Activated effector memory CD4-positive, alpha-beta T cell treated with Interleukin-2 at 50 U/mL for 16 hours (primary cell): Measurements from ENCODE around the gene AFMID.
"Not testable (repeated sequence)": the region's sequence is repeated elsewhere in the genome, so short reads cannot be mapped to it uniquely, and the experiment has no call there.

Source experiments
- DNase-seq: peaks from one replicate; pipeline ENCODE4 v3.0.0-alpha.2; 2020

AFMID gene

DNA sequence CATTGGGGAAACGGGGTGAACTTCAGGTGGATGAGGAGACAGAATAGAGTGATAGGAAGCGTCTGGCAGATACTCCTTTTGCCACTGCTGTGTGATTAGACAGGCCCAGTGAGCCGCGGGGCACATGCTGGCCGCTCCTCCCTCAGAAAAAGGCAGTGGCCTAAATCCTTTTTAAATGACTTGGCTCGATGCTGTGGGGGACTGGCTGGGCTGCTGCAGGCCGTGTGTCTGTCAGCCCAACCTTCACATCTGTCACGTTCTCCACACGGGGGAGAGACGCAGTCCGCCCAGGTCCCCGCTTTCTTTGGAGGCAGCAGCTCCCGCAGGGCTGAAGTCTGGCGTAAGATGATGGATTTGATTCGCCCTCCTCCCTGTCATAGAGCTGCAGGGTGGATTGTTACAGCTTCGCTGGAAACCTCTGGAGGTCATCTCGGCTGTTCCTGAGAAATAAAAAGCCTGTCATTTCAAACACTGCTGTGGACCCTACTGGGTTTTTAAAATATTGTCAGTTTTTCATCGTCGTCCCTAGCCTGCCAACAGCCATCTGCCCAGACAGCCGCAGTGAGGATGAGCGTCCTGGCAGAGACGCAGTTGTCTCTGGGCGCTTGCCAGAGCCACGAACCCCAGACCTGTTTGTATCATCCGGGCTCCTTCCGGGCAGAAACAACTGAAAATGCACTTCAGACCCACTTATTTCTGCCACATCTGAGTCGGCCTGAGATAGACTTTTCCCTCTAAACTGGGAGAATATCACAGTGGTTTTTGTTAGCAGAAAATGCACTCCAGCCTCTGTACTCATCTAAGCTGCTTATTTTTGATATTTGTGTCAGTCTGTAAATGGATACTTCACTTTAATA is 37.3 kb downstream of the AFMID start:
- DNase-seq: no peak

DNA sequence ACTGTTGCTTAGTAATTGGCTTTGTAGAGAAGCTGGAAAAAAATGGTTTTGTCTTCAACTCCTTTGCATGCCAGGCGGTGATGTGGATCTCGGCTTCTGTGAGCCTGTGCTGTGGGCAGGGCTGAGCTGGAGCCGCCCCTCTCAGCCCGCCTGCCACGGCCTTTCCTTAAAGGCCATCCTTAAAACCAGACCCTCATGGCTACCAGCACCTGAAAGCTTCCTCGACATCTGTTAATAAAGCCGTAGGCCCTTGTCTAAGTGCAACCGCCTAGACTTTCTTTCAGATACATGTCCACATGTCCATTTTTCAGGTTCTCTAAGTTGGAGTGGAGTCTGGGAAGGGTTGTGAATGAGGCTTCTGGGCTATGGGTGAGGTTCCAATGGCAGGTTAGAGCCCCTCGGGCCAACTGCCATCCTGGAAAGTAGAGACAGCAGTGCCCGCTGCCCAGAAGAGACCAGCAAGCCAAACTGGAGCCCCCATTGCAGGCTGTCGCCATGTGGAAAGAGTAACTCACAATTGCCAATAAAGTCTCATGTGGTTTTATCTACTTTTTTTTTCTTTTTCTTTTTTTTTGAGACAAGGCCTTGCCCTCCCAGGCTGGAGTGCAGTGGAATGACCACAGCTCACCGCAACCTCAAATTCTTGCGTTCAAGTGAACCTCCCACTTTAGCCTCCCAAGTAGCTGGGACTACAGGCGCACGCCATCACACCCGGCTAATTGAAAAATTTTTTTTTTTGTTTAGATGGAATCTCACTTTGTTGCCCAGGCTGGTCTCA is 38.1 kb downstream of the AFMID start:
- DNase-seq: no peak

DNA sequence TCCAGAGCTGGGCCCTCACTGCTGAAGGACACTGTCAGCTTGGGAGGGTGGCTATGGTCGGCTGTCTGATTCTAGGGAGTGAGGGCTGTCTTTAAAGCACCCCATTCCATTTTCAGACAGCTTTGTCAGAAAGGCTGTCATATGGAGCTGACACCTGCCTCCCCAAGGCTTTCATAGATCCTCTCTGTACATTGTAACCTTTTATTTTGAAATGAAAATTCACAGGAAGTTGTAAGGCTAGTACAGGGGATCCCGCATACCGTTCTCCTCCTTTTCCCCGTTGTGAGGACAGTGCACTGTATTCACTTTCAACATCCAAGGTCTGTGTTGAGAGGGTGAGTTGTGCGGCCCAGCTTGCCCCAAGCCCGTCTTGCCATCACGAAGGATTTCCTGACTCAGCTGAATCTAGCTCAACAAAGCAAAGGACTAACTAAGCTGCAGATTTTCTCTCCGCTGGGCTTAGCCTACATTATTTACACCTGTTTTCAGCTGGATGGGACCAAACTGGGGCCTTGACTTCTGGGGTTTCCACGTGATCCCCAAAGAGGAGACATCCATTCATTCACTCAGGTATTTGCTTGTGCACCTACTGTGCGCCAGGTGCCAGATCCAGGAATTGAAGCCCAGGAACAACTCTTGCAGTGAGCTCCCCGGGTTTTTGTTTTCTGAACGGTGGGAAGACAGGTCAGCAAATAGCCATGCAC is 39.0 kb downstream of the AFMID start:
- no peak for DNase-seq

DNA sequence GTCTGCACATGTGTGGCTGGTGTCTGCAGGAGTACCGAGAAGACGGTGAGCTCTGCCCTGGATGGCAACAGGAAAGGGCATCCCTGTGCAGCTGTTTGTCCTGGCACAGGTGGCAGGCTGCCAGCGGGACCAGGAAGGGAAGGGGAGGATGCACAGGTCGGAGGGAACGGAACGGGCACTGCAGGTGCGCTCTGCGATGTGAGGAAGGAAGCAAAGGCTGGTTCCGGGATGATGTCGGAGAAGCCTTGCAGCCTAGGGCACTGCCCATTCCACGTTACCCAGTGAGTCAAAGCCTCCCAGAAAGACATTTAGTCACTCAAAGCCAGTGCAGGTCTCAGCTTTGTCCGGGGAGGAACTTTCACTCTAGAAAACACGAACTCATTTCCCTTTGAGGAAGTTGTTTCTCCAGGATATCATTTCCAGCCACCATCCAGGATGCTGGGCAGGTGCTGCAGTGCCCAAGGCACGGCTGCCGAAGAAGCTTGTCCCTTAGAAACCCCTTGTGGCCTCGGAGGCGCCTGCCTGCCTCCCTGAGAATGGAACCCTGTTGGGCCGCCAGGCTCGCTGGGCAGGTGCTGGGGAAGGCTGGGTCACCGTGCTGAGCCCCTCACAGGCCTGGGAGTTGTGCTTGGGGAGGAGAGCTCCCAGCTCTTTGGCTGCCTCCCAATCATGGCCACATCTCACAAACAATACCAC is 39.7 kb downstream of the AFMID start:
- DNase-seq: no peak

GRCh38 chr17:78227455-78227916 is 40.3 kb downstream of the AFMID start:
- DNase-seq: no peak

- DNase-seq: no peak
Observed at GRCh38 chr17:78228176-78228575, 41.0 kb downstream of the AFMID start.

DNA sequence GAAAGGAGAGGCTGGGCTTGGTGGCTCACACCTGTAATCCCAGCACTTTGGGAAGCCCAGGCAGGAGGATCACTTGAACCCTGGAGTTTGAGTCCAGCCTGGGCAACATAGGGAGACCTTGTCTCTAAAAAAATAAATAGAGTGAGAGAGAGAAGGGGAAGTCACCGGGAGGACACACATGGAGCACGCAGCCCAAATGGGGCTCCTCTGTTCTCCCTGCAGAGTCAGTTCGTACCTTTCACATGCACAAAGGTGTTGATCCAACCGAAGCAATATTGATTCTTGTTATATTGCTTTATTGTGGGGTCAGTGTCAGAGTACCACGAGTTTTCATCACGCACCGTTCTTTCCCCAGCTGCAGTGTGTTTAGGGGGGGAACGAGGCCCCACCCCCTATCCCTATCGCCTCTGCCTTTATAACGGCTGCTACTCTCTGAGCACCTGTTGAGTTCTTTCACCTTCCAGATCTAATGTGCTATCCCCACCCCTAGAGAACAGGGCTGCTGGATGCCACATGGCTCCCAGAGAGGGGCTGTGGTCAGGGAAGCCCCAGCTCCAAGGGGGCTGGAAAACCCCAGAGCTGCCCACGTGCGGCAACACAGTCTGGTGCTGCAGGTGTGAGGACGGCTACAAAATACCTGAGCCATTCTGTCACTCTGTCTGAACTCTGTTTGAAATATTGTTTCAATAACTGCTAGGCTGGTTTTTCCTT is 43.2 kb downstream of the AFMID start:
- no peak for DNase-seq

- DNase-seq: no peak
Observed at GRCh38 chr17:78230996-78231935, 44.1 kb downstream of the AFMID start, which contains the start of gene TMEM235. Gene TMEM235, plus strand, starts transcription at chr17:78231631. Its CDS starts 393 bp downstream, at chr17:78232024.

DNA sequence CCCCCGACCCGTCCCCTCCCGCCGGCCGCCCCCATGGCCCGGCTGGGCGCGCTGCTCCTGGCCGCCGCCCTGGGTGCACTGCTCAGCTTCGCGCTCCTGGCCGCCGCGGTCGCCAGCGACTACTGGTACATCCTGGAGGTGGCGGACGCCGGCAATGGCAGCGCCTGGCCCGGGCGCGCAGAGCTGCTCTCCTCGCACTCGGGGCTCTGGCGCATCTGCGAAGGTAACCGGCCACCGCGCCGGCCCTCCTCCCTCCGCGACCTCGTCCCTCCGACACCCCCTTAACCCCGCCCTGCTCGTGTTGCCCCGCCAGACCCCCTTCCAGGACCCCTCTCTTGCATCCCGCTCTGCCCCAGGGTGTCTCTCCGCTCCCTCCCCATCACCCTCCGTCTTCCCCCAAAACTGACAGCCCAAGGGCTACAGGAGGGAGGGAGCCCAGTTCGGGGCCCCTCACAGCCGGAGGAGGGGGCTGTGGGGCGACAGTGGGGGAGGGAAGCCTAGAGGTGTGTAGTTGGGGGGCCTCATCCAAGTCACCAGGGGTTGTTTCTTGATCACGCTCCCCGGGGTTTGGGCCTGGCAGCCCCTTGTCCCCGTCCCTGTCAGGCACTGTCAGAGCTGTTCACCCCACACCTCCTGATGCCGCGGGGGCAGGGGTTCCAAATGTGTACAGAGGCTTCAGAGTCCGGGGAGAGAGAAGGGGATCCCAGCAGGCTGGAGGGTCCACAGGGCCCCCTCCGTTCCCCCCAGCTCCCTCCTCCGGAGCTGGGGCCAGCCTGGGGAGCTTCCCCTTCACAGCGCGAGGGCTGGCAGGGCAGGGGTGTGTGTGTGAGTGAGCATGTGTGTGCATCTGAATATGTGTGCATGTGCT is 45.1 kb downstream of the AFMID start:
- no peak for DNase-seq

DNA sequence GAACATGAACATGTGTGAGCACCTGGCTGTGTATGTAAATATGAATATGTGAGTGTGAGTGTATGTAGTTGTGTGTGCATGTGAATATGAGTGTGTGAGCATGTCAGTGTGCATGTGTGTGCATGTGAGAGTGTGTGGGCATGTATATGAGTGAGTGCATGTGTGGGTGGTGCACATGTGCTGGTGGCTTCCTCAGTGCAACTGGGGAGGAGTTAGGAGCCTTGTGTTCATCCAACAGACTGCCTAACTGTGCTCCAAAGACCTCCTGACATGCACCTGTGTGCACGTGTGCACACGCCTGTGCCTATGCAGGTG is 45.7 kb downstream of the AFMID start:
- DNase-seq: no peak

GRCh38 chr17:78233678-78234077 is 46.5 kb downstream of the AFMID start:
- DNase-seq: no peak

DNA sequence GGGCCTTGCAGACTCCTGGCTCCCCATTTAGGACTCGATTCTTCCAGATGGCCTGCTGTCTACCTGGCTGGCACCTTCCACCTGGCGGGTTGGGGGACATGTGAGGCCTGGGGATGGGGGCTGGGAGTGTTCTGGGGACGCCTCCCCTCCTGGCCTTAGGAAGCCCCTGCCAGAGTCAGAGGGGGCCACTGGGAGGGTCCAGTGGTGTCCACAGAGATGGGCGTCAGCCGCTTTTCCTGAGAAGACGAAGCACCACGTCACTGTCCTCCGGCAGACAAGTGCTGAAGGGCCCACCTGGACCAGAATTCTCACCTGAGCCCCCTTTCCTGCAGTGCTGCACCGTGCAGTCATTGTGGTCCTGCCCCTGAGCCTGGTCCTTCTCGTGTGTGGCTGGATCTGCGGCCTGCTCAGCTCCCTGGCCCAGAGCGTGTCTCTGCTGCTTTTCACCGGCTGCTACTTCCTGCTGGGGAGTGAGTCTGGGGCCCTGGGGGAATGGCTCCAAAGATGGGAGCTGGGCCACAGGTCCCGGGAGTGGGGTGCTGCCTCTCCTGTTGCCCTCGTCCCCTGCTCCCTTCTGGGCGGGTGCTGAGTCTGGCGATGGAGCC is 47.2 kb downstream of the AFMID start:
- no peak for DNase-seq

GRCh38 chr17:78235022-78235421 is 47.9 kb downstream of the AFMID start:
- DNase-seq: not testable (repeated sequence)

GRCh38 chr17:78235885-78236284 is 48.7 kb downstream of the AFMID start:
- DNase-seq: no peak

- DNase-seq: no peak
Observed at GRCh38 chr17:78236362-78237127, 49.4 kb downstream of the AFMID start.

GRCh38 chr17:78237401-78238012 is 50.3 kb downstream of the AFMID start:
- no peak for DNase-seq

- no peak for DNase-seq
Observed at GRCh38 chr17:78238823-78239488, 51.8 kb downstream of the AFMID start.

DNA sequence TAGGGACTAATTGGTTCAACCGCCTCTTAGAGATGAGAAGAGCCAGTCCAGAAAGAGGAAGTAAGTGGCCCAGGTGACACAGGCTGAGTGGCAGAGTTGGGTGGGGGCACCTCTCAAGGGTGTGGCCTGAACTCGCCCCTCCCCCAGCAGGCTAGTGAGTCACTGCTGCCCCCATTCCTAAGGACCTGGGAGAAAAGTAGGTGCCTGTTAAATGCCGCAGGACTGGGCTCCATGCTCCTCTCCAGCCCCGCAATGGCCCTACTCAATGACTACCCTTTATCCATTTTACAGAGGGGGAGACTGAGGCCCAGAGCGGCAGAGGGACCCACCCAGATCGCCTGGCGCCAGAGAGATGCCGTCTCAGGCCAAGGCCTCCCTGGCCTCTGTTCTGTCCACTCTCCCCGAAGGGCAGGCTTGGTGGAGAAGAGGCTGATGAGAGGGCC is 52.3 kb downstream of the AFMID start:
- DNase-seq: no peak
